ENCODE measurements around the gene PIK3R5.

GRCh38 chr17:8875957-8876356, 89.5 kb downstream of the PIK3R5 start:
- TF ChIP-seq, protein P1, sequence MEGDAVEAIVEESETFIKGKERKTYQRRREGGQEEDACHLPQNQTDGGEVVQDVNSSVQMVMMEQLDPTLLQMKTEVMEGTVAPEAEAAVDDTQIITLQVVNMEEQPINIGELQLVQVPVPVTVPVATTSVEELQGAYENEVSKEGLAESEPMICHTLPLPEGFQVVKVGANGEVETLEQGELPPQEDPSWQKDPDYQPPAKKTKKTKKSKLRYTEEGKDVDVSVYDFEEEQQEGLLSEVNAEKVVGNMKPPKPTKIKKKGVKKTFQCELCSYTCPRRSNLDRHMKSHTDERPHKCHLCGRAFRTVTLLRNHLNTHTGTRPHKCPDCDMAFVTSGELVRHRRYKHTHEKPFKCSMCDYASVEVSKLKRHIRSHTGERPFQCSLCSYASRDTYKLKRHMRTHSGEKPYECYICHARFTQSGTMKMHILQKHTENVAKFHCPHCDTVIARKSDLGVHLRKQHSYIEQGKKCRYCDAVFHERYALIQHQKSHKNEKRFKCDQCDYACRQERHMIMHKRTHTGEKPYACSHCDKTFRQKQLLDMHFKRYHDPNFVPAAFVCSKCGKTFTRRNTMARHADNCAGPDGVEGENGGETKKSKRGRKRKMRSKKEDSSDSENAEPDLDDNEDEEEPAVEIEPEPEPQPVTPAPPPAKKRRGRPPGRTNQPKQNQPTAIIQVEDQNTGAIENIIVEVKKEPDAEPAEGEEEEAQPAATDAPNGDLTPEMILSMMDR (IDR thresholded peaks at IDR 0.05; ENCODE audit: insufficient read depth, low read length, poor library complexity, severe bottlenecking), result no peak
- no peak for TF ChIP-seq EZH2phosphoT487 (conservative IDR thresholded peaks at IDR 0.05; ENCODE audit: low read length)

Measured in SU-DHL-6 (cell line).